ENCODE data around the gene SEMA5B.

SEMA5B gene

DNA sequence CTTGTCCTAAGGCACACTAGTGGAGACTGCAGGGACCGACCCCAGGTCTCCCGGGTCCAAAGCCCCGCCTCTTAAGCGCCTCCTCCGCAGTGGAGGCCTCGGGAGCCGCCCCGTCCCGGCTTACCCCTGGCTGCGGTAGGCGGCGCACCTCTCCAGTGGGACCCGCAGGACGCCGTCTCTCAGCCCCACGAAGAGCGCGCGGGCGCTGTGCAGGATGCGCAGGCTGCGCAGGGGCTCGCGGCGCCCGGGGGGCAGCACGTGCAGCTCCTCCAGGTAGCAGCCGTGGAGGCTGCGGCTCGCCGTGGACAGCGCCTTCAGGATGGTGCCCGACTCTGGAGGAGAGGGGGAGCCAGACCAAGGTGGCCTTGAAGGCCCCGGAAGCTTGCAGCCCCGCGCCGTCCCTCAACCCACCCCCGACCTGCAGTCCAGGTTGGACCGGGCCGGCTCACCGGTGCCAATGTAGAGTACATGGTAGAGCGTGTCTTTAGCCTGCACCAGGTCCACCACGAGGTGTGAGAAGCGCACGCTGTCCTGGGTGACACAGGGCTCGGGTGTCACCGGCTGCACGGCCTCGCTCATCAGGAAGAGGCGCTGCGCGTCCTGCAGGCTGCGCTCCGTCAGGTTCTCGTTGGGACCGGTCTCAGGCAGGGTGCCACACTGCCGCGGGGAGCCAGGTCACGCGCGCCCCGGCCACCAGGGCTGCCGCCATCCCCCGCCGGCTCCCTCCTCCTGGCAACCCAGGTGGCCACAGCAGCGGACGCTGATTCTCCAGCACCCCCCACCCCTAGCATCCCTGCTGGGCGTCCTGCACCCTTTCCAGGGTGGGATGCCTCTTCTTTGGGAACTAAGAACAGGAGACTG is 105.5 kb downstream of the SEMA5B start:
- no peak for DNase-seq

DNA sequence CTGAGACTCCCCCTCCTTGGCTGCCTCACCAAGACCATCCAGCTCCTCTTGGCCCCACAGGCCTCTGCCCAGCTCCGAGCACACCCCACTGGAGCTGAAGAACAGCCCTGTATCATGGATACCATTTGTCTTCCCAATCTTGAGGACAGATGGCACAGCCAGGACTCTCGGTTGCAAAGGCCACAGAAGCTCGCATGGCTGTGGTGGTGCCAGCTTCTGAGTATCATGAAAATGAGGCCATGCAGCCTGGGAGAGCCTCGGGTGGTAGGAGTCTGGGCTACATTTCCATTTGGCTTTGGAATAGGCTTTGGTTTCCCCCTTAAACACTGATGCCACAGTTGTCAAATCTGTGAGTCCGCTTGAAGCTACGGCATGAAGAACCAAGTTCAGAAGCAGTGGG is 106.6 kb downstream of the SEMA5B start:
- DNase-seq, result no peak

DNA sequence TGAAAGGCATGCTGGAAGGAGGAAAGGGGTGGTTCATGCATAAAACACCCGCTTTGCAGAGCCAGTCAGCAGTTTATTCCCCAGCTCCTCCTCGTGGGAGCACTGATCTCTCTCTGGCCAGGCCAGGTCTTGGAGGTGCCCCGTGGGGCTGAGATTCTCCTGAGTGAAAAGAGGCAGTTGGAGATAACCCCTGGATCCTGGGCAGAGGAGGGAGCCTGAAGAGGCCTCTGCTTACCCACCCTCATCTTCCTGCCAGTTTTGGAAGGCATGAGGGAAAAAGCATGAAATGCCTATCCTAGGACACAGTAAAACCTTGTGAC is 108.3 kb downstream of the SEMA5B start:
- DNase-seq, result no peak

DNA sequence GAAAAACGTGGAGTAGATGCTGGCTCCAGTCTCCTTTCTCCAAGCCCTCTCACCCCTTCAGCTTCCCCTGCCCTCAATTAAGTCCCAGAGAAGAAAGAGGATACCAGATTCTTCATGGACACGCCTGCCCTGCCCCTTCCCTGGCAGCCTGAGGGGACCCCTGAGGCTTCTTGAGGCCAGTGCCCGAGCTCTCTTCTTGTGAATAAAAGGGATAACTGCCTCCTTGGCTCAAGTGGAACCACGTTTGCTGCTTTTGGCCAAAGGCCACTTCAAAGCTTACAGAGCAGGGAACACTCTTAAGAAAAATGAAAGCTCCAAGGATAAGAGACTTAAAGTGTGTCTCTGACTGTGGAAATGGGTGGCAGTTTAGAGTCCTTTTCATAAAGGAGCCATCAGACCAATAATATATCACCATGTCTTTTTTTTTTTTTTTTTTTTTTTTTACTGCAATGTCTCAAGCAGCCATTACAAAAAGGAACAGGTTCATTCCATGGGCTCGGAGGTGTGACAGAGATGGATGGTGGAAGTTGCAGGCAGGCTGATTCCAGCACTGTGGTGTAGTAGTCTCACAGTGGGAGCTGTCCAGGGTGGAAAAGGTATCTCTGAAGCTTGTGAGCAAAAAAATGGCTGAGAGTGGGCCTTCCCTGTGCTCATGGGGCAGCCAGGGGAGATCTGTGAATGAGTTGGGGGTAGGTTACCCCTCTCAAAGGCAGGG is 108.8 kb downstream of the SEMA5B start:
- DNase-seq, result no peak

DNA sequence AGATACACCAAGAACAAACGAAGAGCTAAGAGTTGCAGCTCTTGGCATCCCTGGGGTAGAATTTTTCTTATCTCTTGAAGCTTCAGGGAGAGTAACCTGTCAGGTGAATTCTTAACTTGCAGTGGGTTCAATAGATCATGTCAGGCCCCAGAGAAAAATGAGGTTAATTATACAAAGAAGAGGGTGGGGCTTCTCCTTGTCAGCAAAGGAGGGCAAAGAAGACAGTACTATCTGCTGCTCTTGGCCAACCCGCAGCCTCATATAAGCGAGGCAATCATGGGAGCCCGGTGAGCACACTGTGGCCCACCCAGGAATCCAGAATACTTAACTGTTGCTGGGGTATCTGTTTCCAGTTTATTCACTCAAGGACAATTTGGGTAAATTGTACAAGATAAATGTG is 110.2 kb downstream of the SEMA5B start:
- DNase-seq, result no peak

DNA sequence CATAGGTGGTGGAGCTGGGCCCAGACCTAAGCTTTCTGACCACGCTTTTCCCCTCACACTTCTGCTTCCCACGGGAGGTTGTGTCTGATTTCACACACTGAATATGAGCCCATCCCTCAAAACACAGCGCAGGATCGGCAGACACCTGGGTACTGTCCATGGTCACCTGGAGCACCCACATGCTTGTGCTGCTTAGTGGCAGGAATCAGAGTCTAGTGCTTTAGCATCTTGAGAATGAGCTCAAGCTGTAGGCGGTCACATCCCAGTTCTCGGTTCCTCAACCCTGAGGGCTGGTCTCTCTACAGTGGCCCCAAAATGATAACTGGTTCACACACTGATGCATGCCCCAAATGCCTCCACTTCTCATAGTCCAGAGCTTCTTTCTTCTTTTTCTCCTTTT is 111.0 kb downstream of the SEMA5B start:
- DNase-seq, result no peak

DNA sequence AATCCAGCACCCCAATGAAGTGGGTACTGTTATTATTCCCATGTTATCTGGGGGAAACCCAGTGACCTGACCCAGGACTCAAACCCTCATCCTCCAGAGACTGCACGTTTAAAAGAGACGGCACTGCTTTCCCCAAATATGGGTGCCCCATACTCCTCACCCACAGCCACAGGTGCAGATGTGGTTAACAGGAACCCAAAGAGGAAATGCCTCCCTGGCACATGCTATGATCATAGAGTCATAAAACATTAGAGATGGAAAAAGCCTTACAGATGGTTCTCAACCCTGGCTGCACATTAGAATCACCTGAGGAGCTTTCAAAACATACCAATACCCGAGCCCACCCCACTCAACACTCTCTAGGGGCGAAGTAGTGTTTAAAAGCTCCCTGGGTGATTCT is 111.5 kb downstream of the SEMA5B start:
- DNase-seq, result no peak

DNA sequence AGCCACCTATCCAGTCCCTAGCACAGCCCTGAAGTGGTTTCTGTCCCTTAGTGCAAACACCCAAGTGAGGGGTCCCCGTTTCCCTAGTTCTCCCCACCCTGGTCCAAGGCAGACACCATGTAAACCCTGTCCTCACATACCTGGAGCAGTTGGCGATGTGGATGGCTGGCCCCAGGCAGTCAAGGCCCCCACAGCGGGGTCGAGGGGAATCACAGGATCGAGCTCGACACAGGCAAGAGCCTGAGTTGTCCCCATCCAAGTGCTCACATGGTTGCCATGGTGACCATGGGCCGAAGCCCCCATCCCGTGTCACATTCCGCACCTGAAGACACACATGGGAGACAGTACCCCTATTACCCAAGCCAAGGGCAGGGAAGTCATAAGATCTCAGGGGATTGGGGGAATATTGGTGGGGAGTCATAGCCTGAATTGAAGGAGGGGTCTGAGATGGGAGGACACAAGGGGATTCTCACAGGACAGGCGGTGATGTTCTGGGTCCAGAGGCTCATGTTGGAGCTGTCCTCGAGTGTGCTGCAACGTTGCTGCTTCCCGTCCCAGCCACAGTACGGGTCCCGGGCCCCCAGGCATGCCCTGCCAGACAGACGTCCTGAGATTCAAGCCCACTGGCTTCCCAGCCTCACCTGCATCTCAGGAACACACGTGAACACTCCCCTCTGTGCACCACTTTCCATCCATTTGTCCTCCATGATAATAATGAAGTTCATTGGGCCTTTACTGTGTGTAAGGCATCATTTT is 112.1 kb downstream of the SEMA5B start:
- no peak for DNase-seq

DNA sequence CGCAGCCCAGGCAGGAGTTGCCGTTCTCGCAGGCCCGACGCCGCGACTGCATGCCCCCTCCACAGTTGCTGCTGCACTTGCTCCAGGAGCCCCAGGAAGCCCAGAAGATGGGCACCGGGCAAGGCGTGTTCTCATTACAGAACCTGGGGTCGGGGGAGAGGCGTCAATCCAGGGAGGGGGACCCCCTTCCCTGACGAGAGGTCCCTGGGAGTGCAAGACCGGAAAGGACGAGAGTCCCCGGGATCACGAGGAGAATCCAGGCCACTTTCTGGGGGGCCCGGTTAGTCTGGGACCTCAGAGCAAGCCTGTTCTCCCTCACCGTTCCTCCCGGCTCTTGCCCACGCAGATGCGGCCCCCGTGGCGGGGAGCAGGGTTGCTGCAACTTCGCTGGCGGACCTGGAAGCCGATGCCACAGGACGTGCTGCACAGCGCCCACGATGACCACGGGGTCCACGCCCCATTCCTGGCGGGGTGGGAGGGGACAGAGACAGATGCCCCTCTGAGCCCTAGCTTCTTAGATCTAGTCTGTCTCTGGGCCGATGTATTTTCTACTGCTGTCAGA is 113.9 kb downstream of the SEMA5B start:
- no peak for DNase-seq

DNA sequence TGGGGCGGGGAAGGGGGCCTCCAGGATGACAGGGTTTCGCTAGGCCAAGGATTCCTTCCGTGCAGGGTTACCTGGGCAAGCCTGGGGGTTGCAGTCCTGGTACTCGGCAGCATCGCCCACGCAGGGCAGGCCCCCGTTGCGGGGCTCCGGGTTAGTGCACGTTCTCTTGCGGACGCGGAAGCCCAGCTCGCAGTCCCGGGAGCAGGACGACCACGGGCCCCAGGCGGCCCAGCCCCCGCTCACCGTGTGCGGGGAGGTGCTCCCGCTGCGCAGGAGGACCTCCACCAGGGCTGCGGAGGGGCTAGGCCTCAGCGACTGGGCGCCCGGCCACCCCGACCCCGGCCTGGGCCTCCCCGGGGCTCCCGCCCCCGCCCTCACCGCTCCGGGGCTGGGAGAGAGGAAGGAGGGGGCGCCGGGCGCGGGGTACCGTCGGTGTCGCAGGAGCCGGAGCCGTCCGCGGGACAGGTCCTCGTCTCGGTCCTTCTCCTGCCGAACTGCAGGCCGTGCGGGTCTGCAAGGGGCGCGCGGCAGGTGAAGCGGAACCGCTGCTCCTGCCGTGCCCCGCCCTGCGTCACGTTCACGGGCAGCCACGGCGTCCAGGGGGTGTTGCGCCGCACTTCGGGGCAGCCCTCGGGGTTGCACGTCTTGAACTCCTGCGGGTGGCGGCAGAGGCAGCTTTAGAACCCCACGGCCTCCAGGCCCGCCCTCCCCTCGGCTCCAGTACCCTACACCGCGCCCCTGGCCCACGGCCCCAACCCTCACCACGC is 114.6 kb downstream of the SEMA5B start:
- no peak for DNase-seq

DNA sequence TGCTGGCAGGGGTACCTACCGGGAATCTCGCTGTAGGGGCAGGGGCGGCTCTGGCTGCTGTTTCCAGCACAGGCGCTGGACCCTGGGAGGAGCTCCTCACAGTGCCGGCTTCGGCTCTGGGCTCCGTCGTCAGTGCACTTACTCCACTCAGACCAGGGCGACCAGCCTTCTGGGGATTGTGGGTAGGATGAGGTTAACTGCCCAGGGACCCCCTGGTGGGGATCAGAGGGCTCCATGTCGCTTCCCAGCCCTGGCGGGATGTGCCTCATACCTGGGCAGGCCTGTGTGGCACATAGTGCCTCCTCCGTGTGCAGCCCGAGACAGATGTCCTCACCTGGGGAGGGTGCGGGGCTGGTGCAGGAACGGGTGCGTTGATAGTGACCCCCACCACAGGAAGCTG is 115.7 kb downstream of the SEMA5B start:
- no peak for DNase-seq

DNA sequence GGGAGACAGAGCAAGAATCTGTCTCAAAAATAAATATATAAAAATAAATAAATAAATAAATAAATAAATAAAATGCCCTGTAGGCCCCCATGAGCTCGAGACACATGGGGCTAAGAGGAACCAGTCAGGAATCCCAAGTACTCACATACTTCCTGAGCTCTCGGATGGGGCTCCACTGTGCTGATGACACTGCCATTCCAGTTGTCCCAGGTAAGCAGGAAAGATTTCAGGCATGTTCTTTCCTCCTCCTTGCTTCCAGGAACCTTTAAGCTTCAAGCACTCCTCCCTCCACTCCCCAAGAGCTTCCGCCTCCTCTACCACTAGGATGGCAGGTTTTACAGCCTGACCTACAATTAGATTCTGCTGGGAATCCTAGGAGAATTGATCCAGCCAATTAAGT is 119.3 kb downstream of the SEMA5B start:
- no peak for DNase-seq

DNA sequence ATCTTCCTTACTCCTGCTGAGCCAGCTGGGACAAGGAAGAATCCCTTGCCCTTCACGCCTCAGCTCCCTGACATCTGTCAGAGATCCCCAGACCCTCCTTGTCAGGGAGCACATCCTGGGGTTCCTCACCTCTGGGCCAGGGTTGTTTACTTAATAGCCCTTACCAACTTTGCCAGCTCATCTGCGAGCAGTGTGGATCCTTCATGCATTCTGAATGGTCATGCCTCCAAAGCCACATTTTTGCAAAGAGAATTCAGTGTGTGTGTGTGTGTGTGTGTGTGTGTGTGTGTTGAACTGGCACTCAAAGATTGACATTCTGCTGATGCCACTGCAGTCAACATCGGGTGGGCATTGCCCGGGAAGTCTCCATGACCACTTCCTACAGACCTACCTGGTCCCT is 120.1 kb downstream of the SEMA5B start:
- DNase-seq, result no peak

DNA sequence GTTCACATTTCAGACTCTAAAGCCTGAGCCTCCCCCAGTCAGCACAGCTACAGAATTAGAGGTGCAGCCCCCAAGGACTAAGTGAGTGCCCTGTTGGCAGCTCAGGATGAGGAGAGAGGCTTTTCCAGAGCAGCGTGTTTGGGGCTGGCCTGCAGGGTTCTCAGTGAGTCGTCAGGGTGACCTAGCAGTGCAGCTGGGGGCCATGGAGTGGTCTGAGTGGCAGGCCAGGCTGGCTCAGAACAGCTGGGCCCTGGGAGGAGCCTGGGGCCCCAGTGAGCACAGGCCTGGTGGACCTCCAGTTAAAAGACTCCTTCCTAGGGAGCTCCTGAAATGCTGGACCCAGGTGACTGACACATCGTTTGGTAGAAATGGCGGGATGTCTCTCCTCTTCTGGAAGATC is 124.4 kb downstream of the SEMA5B start:
- DNase-seq, result no peak

DNA sequence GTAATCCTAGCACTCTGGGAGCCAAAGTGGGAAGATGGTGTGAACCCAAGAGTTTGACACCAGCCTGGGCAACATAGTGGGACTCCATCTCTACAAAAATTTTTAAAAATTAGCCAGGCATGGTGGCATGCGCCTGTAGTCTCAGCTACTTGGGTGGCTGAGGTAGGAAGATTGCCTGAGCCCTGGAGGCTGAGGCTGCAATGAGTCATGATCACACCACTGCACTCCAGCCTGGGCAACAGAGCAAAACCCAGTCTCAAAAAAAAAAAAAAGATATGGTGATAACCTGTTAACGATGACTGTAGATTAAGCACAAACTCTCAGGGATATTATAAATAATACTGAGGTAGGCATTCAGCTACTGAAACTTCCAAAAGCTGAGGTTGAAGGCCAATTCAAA is 125.2 kb downstream of the SEMA5B start:
- DNase-seq, result no peak

DNA sequence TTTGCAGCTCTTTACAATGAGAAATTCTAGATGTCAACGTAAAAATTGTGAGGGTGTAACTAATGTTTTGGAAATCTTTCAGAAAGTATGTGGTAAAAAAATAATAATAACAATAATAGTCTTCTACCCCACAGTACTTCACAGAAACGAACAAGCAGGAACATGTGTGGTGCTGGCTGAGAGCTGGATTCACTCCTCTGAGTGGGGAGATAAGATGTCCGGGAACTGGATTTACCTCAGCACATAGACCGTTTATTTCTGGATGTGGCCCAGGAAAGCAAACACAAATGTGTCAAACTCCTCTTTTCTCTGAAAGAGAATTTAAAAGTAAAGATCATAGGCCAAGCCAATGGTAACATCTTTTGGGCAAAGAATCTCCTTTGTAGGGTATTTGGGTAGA is 129.3 kb downstream of the SEMA5B start:
- no peak for DNase-seq

DNA sequence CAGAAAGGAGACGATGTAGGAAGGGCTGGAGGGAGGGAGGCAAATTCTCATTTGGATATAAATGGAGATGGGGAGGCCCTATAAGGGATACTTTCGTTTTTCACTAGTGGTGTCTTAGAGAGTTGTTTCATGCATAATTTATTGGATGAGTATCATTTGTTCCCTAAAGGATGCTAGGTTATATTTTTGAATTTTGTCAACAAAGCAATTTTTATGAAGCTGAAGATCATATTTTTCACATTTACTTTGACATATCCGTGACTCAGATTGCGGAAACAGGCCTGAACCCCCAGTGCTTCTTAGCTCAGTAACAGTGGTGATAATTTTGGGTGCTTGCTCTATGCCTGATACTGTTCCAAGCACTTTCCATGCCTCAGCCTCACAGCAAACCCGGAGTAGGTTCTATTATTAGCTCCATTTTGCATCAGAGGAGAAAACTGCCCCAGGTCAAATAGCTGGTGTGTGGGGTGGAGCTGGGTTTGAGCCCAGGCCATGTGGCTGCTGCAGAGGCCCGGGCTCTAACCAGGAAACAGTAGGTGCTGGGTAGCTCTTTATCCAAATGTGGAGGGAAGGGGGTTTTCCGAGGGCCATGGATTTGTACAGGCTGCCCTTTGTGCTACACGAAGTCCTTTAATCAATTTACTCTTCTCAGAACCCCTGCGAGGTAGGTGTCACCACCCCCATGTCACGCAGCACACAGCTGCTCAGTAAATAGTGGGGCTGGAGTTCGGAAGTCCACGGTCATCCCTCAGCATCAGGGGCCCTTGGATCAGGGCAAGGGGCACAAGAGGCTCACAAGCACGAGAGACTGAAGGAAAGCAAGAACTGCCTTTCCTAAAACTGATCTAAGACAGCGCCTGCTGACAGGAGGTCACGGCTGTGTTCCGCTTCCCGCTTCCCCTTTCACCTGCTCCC is 133.6 kb downstream of the SEMA5B start:
- no peak for DNase-seq

DNA sequence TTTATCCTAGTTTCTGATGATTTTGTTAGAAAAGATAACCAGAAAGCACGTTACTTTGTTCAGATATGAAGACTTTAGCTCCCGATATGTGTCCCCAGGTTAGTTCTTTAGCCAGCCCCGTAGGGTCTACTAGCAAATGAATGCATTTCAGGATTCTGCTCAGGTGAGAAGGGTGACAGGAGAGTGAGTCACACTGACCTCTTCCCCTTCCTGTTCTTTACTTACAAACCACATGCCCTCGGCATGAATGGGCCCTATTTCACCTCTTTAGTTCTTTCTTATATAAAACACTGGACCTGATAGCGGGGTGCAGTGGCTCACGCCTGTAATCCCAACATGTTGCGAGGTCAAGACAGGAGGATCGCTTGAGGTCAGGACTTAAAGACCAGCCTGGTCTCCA is 134.3 kb downstream of the SEMA5B start:
- no peak for DNase-seq

DNA sequence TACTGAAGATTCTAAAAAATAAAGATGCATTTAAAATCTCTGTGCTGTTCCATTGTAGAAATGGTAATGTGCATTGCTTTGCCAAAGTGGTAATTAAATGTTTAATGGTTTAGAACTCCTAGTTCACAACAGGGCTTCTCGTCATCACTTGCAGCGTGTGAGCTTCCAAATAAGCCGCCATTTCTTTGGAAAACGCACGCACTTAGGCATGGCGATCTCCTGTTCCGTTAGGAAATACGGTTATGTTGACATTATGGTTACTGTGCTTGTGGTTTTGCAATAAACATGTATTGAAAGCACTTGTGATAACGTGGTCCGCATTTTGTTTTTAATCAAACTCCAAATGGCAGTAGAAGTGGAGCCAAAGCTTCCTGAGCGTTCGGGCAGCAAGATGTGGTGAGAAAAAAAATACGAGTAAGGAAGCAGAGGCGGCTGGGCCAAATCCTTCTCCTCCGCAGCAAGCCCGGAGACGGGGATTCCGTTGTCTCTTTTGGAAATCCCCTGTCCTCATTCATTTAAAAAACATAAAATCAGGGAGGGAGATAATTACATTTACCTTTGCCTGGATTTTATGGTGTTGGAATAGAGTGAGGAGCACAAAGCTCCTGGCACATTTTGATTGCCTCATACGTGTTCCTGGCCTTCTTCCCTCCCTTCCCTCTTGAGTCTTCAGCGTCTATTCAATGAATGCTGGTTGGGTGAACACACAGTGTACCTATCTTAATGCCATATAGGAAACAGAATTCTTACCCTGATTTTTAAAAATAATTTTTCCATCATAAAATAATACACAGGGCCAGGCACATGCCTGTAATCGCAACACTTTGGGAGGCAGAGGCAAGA is 135.2 kb downstream of the SEMA5B start:
- no peak for DNase-seq

DNA sequence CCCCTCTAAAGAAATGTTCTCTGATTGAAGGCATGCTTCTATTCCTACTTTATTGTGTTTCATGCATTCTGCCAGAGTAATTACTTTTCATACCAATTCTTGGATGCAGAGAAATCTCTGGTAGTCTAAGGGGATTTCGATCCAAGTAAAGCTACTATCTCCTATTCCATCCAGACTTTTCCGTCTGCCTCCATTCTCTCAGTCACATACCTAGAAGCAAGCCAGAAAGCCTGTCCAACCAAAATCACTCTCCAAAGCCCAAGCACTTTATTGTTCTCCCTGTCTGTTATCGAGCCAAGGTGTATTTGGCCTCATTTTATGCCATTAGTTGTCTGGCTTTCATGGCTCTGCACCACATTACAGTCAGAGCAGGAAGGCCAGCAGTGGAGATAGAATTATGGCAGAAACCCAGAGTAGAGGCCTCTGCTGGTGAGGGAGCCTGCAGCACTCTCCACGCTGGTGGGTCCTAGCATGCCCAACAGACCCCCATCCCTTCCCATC is 136.8 kb downstream of the SEMA5B start:
- no peak for DNase-seq
